Brain pericyte (primary cell): ENCODE results near the gene SLC5A9.
"Not testable (repeated sequence)": the region's sequence is repeated elsewhere in the genome, so short reads cannot be mapped to it uniquely, and the experiment has no call there.

Source experiments
- DNase-seq: peaks from one replicate; pipeline ENCODE4 v3.0.0-alpha.2; 2012; ENCODE audit warnings: low read depth, low spot score

The SLC5A9 gene

GRCh38 chr1:48242141-48242736, 19.7 kb downstream of the SLC5A9 start:
- no peak for DNase-seq

GRCh38 chr1:48245106-48245505, 22.6 kb downstream of the SLC5A9 start:
- DNase-seq = no peak

GRCh38 chr1:48246727-48247126, 24.2 kb downstream of the SLC5A9 start:
- DNase-seq = no peak

- DNase-seq = no peak
Observed at GRCh38 chr1:48248356-48248755, 25.8 kb downstream of the SLC5A9 start.

- DNase-seq = no peak
Observed at GRCh38 chr1:48249868-48250267, 27.4 kb downstream of the SLC5A9 start.

- DNase-seq = no peak
Observed at GRCh38 chr1:48250572-48250971, 28.1 kb downstream of the SLC5A9 start.

- no peak for DNase-seq
Observed at GRCh38 chr1:48251323-48251722, 28.8 kb downstream of the SLC5A9 start.

GRCh38 chr1:48251821-48252220, 29.3 kb downstream of the SLC5A9 start:
- no peak for DNase-seq

GRCh38 chr1:48254254-48254653, 31.7 kb downstream of the SLC5A9 start:
- no peak for DNase-seq

- no peak for DNase-seq
Observed at GRCh38 chr1:48258106-48258505, 35.6 kb downstream of the SLC5A9 start.

- no peak for DNase-seq
Observed at GRCh38 chr1:48261881-48262400, 39.4 kb downstream of the SLC5A9 start.

GRCh38 chr1:48263041-48263440, 40.5 kb downstream of the SLC5A9 start:
- DNase-seq = no peak

GRCh38 chr1:48266576-48266975, 44.1 kb downstream of the SLC5A9 start:
- no peak for DNase-seq

- not testable (repeated sequence) for DNase-seq
Observed at GRCh38 chr1:48277437-48277836, 54.9 kb downstream of the SLC5A9 start.

GRCh38 chr1:48282329-48282728, 59.8 kb downstream of the SLC5A9 start:
- not testable (repeated sequence) for DNase-seq

- not testable (repeated sequence) for DNase-seq
Observed at GRCh38 chr1:48284696-48285420, 62.3 kb downstream of the SLC5A9 start.

- no peak for DNase-seq
Observed at GRCh38 chr1:48285525-48285924, 63.0 kb downstream of the SLC5A9 start.

GRCh38 chr1:48291421-48291820, 68.9 kb downstream of the SLC5A9 start:
- no peak for DNase-seq

GRCh38 chr1:48292706-48293105, 70.2 kb downstream of the SLC5A9 start:
- DNase-seq = no peak

GRCh38 chr1:48294094-48294493, 71.6 kb downstream of the SLC5A9 start:
- DNase-seq = not testable (repeated sequence)

GRCh38 chr1:48294656-48295055, 72.1 kb downstream of the SLC5A9 start:
- DNase-seq = no peak
